Right renal cortex interstitium (tissue), 3 donors: ENCODE data around the gene VSTM2A. TPM values are rescaled to one million over a fixed set of nuclear protein-coding genes. Genes with fewer than 3 reads are reported as not detected.

Source experiments
- DNase-seq, 3 donors: peaks; one replicate each; pipeline ENCODE4 v3.0.0-alpha.2; 2013; ENCODE audit warnings: low read depth in 3 of 3, low spot score in 2 of 3
- polyA plus RNA-seq, 3 donors: library from polyadenylated mRNA; unstranded; fragments of 120-200 nt; gene quantifications; one replicate each; pipeline ENCODE4 v1.2.1, GENCODE V29; 2013; ENCODE audit not compliant: insufficient read length in 3 of 3

VSTM2A gene
- polyA plus RNA-seq, 3 donors, result 1.7 to 4.3 (median 3.1) TPM

DNA sequence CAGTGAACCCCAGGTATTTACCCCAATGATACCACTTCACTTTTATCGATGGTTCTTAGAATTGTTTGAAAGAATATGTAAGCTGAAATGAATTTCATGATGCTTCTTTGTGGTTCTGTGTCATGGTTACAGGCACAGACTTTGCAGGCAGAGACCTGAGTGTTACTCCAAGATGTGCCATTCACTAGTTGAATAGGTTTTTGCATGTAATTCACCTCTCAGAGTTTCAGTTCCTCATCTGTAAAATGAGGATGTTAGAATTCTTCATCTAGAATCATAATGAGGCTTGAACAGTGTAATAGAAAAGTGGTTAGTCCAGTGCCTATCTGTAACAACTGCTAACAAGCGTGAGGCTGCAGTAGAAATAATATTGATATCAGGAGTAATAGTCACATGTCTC lies 54.6 kb downstream of the VSTM2A start:
- no peak for DNase-seq

DNA sequence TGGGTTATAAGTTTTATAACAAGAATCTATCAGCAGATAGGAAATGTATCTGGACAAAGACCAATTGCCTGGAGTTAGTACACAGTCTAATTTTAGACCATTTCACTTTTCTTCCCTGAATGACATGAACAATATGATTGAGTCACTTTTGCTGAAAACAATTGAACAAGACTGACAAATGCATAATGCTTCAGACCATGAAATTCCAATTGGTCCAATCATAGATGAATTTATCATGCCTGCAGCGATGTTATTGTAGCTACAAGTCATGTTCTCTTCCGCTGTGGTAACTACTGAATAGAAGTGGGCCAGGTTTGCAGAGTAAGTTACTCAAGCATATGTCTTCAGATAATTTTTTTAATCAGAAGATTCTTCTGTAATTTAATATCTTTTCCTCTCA lies 73.4 kb downstream of the VSTM2A start:
- DNase-seq, result no peak

Other genes starting within 250 kb of the VSTM2A start
- gene SEC61G, start 216.8 kb downstream of the VSTM2A start, polyA plus RNA-seq, result 100 to 1,000 TPM; 194 to 203 (median 194) TPM